ENCODE measurements around the gene GRIN2A. TPM values are rescaled to one million over a fixed set of nuclear protein-coding genes. Genes with fewer than 3 reads are reported as not detected.

Gene GRIN2A
- total RNA-seq, result not detected in 2 replicates

DNA sequence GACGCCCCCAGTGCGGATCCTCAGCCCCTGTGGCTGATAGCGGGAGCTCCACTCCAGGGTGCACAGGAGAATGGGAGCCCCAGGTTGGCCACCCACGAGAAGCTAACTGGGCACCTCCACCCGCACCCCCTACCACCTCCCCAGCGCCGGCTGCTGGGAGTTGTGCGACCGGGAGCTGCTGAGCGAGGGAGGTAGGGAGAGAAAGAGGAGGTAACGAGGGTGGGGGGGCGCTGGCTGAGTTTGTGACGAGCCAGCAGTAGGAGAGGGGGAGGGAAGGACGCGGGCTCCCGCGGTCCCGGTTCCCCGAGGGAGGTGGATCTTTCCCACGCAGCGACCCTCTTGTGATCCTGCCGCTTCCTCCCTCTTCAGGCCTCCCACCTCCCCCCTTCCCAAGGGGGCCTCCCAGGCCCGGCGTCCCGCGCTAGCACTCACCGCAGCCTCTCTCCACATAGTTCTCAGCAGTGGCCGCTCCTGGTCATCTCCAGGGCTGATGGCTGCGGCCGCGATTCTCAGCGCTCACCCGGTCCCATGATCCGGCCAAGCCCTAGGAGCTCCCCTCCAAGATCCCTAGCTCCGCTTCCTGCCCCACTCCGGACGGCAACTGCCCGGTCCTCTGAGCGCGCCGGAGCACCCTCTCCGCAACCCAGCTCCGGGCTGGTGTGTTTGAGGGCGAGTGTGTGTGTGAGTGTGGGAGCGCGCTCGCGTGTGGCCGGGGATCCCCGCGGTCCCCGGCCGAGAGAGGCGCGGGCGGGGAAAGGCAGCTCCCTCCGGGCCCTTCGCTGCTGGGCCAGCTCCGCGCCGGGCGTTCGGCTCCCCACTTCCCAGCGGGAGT lies at the start of gene GRIN2A:
TSS of gene GRIN2A (minus strand) at position 207 of the 832 bp plus-strand sequence. CDS start 2,017 bp downstream, outside the sequence.
- TF ChIP-seq, protein P1, sequence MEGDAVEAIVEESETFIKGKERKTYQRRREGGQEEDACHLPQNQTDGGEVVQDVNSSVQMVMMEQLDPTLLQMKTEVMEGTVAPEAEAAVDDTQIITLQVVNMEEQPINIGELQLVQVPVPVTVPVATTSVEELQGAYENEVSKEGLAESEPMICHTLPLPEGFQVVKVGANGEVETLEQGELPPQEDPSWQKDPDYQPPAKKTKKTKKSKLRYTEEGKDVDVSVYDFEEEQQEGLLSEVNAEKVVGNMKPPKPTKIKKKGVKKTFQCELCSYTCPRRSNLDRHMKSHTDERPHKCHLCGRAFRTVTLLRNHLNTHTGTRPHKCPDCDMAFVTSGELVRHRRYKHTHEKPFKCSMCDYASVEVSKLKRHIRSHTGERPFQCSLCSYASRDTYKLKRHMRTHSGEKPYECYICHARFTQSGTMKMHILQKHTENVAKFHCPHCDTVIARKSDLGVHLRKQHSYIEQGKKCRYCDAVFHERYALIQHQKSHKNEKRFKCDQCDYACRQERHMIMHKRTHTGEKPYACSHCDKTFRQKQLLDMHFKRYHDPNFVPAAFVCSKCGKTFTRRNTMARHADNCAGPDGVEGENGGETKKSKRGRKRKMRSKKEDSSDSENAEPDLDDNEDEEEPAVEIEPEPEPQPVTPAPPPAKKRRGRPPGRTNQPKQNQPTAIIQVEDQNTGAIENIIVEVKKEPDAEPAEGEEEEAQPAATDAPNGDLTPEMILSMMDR (conservative IDR thresholded peaks at IDR 0.05; ENCODE audit: low read depth, low read length), result no peak
- DNase-seq (ENCODE audit: low read depth), result no peak
- no peak within 1 kb of the TSS for H3K4me3 ChIP-seq (ENCODE audit: low read depth, low read length)

DNA sequence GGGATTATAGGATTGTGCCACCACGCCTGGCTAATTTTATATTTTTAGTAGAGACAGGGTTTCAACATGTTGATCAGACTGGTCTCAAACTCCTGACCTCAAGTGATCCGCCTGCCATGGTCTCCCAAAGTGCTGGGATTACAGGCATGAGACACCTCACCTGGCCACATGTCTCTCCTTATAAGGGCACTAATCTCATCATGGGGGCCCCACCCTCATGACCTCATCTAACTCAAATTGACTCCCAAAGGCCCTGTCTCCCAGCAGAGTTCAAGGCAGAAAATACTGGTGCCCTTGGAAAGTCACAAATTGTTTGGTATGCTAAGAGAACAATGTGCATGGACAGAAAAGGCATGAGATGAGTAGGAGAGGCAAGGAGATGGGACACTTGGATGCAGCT lies 49.3 kb upstream of the GRIN2A start:
- H3K4me3 ChIP-seq (ENCODE audit: low read depth, low read length), result no peak overlapping the region
- TF ChIP-seq, protein P1 (conservative IDR thresholded peaks at IDR 0.05; ENCODE audit: low read depth, low read length), result no peak
- DNase-seq (ENCODE audit: low read depth), result no peak

DNA sequence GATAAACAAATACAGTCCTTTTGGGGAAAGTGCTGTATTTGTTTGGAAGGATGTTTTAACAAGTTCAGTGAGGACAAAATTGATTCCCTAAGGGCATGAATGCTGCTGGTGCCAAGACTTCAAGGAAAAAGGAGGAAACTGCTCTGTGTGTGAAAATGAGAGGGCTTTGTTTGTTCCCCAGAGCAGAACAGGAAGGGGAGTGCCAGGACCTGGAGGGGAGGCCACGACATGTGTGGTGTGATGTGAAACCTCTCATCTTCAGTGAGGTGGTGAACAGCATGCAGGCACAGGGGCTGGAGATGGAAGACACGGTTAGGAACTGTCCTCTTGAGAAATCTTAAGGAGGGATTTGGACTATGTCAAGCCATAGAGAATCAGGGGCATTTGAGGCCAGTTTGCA lies 46.6 kb upstream of the GRIN2A start:
- TF ChIP-seq, protein P1 (conservative IDR thresholded peaks at IDR 0.05; ENCODE audit: low read depth, low read length), result no peak
- H3K4me3 ChIP-seq (ENCODE audit: low read depth, low read length), result no peak overlapping the region
- no peak for DNase-seq (ENCODE audit: low read depth)

DNA sequence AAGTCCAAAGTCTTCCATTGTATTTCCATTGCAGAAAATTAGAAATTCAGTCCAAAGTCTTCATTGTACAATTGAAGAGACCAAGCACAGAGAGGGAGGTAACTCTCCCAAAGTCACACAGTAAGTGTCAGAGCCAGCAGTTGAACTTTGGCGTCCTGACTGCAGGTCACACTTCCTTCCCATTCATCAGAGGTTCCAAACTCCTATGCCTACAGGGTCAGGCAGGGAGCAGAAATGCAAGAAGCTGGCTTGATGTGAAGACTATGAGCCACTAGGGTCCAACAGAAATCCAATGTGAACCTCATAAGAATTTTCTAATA lies 44.7 kb upstream of the GRIN2A start:
- TF ChIP-seq, protein P1 (conservative IDR thresholded peaks at IDR 0.05; ENCODE audit: low read depth, low read length), result no peak
- no peak overlapping the region for H3K4me3 ChIP-seq (ENCODE audit: low read depth, low read length)

DNA sequence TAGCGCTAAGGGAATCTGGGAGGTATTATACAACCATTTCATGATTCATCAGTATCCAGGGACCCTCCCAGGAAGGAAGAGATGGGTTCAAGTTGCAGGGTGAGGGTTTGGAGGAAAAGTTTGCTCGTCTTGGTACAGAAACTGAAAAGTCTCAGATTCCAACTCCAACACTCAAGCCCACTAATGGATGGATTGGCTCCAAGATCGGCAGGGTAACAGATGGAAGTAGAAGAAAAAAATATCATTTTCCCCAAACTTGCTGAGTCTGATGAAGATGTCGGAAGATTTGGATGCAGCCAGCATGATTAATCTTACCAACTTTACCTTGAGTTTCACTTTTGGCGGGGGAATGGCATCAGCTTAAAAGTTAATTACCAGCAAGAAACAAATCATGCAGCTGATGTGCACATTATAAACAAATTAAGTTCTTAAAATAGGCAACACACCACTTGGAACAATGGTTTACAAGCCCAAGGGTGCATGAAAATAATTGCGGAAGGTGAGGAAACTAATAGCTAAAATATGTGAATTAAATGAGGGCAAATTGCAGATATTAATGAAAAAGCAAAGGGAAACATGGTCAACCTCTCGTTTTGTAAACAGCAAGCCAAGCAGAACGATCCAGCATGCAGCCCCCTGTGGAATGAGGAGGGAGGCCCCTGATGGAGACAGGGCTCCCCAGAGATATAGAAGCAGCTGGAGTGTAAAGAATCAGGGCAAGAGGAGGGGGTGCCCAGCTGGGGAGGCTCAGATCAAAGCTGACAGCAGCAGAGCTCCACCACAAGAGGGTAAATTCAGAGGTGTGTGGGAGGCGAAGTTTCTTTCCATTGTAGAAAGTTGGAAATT lies 44.1 kb upstream of the GRIN2A start:
- DNase-seq (ENCODE audit: low read depth), result no peak
- no peak overlapping the region for H3K4me3 ChIP-seq (ENCODE audit: low read depth, low read length)
- TF ChIP-seq, protein P1 (conservative IDR thresholded peaks at IDR 0.05; ENCODE audit: low read depth, low read length), result no peak

More for the DNA sequence above, 44.7 kb upstream of the GRIN2A start:
- DNase-seq (ENCODE audit: low read depth), result no peak

DNA sequence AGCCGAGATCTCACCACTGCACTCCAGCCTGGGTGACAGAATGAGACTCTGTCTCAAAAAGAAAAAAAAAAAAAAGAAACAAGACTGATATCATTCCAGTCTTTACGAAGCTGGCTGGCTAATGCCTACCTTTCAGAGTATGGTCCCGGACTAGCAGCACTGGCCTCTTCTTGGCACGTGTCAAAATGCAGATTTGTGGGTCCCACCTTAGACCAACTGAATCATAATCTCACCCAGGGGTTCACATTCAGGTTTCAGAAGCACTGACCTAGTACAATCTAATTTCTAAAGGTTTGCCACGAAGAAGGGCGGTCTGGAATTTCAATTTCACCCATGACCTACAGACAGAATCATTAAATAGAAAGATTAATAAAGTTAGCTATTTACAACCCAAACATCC lies 43.4 kb upstream of the GRIN2A start:
- no peak overlapping the region for H3K4me3 ChIP-seq (ENCODE audit: low read depth, low read length)
- TF ChIP-seq, protein P1 (conservative IDR thresholded peaks at IDR 0.05; ENCODE audit: low read depth, low read length), result no peak
- DNase-seq (ENCODE audit: low read depth), result no peak
